Central memory CD4-positive, alpha-beta T cell (primary cell): ENCODE results near the gene SRD5A3.
"Not testable (repeated sequence)": the region's sequence is repeated elsewhere in the genome, so short reads cannot be mapped to it uniquely, and the experiment has no call there.

ENCODE experiments used
- DNase-seq: peaks from one replicate; pipeline ENCODE4 v3.0.0; 2022

The SRD5A3 gene

DNA sequence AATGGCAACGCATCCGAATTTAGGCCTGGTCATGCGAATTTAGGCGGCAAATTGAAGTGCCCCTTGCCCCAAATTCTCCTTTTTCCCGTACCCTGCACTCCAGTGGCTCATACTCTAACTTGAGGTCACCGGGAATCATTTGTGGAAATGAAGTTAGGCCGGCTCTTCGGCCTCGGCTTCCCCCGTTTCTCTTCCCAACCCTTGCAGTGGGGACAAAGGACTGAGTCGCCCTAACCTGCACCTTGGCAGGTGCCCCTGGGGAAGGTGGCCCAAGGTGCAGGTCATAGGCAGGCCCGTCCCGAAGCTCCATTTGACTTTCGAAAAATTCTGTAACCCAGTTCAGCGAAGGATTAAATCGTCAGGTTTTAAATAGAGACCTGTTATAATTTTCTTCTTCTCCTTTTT is 811 bp downstream of the SRD5A3 start:
- DNase-seq, result no peak

DNA sequence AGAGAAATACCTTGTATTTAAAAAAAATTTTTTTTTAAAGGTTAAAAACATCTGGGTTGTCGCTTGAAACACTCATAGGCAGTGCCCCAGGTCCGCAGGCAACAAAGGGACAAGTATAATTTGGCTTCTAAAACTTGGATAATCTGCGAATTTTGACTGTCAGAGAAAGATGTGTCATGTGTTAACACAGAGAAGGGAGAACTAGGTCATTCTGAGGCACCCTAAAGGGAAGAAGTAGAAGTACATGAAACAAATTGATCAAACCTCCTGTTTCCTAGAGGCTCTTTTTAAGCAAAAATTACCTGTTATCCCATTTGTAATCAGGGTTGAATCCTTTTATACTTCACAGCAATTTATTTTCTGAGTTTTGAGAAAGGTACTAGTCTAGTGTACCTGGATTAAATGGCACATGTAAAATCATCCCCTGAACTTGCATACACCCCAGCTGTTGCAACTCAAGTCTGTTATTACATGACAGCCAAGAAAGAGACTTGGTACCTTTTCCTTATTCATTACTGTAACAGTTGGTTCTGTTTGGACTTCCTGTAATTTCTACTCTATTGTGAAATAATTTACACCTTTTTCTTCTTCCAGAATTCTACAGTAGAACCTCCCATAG is 1.7 kb downstream of the SRD5A3 start:
- no peak for DNase-seq

DNA sequence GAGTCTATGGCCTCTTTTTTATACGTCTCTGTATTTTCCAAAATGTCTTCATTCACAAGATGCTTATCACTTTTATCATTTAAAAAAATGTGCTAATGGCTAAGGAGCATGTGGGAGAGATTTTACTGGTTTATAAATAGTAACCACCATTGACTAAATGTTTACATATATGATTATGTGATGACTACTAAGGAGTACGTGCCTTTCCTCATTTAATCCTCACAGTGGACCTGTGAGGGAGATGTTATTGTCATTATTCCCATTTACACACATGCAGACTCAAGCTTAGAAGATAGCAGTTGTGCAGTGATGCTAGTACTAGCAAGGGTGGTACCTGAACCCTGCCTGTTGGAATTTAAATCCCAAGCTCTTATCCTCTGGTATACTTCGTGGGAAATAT is 2.4 kb downstream of the SRD5A3 start:
- no peak for DNase-seq

DNA sequence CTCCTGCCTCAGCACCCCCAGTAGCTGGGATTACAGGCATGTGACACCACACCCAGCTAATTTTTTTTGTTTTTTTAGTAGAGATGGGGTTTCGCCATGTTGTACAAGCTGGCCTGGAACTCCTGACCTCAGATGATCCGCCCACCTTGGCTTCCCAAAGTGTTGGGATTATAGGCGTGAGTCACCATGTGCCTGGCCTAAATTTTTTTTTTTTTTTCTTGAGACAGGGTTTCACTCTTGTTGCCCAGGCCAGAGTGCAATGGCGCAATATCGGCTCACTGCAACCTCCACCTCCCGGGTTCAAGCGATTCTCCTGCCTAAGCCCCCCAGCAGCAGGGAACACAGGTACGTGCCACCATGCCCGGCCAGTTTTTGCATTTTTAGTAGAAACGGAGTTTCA is 4.8 kb downstream of the SRD5A3 start:
- not testable (repeated sequence) for DNase-seq

DNA sequence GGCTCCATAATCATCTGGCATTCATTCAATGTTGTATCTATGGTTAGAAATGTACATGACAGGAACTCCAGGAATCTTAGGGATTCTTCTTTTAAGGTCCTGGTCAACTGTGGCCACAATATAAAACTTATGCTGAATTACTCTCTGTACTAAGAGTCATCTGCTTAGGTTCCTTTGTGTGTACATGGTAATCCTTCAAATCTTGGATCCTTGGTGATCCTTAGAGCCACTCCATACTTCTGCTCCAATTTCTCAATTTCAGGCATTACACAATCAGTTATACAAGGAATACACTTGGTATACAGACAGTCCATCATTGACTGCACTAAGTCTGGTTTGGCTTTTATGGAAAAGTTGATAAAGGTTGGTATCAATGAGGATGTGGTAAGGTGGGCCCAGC is 5.8 kb downstream of the SRD5A3 start:
- no peak for DNase-seq

DNA sequence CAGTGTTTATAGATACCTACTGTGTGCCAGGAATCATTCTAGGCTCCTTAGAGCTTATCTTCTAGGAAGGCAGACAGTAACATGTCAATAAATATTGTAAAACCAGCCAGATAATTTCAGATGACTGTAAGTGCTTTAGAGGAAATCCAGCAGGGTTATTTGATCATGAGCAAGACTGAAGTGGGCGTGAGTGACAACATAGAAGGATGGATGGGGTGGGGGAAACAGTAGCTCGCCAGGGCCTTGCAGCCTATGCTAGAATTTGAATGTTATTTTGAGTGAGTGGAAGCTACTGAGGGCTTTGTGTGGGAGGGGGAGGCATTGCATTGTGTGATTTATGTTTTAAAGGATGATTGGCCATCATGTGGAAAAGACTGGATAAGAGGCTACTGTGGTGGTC is 6.7 kb downstream of the SRD5A3 start:
- DNase-seq, result no peak

DNA sequence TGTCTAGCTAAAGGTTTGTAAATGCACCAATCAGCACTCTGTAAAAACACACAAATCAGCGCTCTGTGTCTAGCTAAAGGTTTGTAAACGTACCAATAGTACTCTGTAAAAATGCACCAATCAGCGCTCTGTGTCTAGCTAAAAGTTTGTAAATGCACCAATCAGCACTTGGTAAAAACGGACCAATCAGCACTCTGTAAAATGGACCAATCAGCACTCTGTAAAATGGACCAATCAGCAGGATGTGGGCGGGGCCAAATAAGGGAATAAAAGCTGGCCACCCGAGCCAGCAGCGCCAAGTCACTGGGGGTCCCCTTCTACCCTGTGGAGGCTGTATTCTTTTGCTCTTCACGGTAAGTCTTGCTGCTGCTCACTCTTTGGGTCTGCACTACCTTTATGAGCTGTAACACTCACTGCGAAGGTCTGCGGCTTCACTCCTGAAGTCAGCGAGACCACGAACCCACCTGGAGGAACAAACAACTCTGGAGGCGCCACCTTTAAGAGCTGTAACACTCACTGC is 7.2 kb downstream of the SRD5A3 start:
- DNase-seq, result not testable (repeated sequence)

DNA sequence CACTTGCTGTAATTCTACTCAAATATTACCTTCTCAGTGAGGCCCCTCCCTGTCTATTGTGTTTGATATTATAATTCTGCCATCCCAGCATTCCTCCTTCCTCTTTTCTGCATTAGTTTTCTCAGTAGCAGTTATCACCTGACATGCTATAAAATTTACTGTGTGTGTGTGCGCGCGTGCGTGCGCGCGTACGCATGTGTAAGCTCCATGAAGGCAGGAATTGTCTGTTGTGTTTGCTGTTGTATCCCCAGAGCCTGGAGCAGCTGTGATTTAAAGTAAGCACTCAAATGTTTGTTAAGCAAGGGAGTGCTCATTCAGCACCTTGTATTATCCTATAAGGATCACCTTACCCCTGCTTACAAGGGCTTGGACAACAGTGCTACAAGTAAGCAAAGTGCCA is 8.6 kb downstream of the SRD5A3 start:
- no peak for DNase-seq

DNA sequence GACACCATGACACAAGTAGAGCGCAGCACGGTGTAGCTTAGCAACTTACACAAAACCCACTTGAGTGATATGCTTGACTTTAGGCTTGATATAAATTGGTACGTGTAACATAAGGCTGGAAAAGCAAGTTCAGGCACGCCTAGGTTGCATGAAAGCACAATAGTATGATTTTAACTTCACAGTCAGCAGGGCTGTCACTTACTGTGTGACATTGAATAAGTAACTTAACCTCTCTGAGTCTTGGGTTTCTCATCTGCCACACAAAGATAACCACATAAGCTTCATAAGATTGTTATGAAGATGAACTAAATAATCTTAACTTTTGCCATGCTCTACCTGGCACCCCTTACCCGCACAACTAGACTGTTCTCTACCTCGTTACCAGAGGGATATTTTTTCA is 9.5 kb downstream of the SRD5A3 start:
- DNase-seq, result no peak

DNA sequence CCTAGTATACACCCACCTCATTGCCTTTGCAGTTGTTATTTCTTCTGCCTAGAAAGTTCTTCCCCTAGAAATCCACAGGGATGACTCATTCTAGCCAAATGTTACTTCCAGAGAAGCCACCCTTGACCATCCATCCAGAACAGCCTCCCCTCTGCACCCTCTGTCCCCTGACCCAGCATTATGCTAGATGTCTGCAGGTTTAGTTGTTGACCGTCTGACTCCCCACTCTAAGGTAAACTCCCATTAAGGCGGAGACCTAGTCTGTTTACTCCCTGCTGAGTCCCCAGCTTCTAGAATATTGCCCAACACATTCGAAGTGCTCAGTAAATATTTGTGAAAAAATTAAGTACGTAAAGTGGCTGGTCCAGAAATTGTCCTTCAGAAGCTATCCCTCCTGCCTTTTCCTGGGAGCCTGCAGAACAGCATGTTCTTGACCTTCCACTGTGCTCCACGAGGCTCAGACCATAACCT is 11.0 kb downstream of the SRD5A3 start:
- no peak for DNase-seq

DNA sequence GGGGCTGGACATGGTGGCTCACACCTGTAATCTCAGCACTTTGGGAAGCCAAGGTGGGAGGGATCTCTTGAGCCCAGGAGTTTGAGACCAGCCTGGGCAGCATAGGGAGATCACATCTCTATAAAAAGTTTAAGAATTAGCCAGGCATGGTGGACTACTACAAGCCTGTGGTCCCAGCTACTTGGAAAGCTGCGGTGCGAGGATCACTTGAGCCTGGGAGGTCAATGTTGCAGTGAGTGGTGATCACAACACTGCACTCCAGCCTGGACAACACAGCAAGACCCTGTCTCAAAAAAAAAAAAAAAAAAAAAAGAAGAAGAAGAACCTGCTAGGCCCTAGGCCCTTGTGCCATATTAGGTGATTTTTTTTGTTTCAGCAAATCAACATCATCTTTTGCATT is 12.2 kb downstream of the SRD5A3 start:
- DNase-seq, result no peak

DNA sequence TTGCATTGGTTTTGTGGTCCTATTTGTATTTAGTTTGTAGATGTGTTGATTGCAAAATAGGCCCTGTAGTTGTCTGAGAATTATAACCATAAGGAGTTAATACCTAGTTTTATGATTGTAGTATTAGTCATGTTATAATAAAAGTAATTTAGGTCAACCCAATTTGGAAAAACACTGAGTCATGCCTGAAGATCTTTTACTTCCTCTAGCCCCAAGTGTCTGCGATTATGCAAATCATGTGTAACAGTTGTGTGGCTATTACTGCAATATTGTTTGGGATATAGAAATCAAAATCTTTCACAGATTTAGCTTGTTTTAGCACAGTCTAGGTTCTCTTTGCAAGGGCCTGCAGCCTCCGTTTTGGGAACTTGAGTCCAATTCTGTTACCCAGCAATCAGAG is 12.6 kb downstream of the SRD5A3 start:
- no peak for DNase-seq

DNA sequence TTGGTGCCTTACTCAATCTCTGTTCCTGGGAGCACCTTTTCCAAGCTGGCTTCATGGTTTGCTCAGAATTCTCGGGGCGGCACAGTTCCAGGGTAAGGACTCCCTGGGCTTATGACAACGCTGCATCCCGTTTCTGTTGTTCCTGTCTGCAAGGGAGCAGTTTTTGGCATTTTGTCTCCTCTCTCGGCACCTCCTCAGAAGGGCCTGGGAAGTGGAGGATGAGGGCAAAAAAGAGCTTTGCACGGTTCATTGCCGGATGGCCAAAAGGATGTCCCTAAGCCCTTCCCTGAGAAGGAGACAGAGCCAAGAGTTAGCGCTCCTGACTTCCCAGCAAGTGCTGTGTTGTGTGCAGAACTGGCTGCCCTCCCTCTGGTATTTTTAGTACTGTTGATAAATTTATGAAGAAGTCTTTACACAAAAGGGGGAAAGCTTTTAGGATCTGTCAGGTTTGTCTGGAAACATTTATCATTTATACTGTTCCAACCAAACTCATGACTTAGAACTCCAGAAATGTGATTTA is 13.4 kb downstream of the SRD5A3 start:
- DNase-seq, result no peak

DNA sequence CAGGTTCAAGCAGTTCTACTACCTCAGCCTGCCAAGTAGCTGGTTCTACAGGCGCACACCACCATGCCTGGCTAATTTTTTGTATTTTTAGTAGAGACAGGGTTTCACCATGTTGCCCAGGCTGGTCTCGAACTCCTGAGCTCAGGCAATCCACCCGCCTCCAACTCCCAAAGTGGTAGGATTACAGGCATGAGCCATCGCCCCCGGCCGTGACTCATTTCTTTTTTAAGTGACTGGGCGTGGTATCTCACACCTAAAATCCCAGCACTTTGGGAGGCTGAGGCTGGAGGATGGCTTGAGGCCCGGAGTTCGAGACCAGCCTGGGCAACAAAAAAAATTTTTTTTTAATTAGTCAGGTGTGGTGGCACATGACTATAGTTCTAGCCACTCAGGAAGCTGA is 16.9 kb downstream of the SRD5A3 start:
- not testable (repeated sequence) for DNase-seq

DNA sequence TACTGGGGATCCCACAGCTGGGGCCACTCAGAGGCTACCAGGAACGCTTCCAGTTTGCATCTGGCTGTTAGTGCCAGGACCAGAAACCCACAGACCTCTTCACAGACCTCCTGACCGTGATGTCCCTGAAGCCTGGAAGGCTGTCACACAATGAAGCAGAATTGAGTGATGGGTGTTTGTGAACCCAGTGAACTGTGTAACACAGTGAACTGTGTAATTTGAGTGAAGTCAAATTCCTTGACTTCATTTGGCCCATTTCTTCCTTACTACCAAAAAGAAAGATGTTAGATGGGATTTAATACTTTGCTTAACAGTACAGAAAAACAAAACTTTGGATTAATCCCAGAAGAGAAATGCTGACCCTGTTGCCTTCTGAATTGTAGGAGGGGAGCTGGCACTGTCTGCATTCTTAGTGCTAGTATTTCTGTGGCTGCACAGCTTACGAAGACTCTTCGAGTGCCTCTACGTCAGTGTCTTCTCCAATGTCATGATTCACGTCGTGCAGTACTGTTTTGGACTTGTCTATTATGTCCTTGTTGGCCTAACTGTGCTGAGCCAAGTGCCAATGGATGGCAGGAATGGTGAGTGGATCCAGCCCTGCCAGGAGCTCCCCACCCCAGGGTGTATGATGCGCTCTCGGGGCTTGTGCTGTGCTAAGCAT is 17.8 kb downstream of the SRD5A3 start:
- DNase-seq, result no peak

DNA sequence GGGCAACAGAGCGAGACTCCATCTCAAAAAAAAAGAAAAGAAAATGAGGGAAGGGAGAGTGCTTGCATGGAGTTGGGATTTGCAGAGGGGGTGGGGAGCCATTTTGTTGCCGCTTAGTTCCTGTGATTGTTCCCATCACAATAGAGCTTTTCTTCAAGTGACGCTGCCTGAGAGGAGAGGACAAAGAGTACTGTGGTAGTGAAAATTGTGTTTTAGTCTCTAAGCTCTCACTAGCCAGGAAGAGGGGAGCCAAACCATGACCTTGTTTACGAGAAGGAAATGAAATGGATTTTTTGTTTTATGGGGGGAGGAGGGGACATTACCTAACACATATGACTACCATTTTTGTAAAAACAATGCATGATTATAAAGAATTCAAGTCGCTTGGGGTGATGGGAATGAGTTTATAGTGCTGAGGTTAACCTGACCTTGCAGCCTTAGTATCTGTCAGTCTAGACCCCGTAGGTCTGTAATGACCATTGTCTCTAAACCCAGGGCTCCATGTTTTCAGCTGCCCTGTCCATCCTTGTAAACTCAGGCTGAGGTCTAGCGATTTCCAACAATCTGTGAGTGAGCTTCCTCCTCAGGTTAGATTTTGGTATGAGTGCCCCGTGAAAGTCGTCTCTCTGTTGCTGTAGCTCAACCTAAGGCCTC is 18.8 kb downstream of the SRD5A3 start:
- DNase-seq, result no peak

DNA sequence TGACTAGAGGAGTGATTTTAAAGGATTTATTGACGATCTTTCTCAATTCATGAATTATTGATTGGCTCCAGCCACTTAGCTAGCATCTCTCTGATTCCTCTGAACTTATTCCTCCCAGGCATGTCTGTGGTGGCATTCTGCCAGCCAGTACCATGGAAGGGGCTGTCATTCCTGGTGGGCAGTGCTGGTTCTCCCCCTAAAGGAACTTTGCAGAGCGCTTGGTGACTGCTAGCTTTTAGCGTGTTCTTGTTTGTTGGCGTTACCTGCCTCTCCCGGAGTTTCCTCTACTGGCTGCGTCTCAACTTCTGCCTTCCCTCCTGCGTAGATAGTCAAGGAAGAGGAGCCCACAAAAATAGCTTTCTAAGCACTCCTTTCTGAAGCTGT is 19.3 kb downstream of the SRD5A3 start:
- no peak for DNase-seq

DNA sequence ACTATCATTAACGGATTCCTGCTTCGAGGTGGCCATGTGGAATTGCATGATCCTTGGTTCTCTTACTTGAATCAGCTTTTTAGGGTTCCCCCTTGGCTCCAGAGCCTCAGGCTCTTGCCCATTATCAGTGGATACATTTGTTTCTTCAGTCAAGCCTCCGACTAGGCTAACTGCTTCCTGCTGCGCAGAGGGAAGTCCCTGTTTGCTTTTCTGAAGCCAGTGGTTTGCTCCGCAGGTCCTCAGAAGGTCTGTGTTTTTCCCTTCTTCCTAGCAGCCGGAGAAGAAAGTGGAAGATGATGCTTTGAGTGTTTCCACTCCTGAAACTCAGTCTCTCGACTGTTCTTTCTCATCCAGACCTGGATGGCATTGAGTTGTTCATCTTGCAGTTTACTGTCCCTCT is 20.6 kb downstream of the SRD5A3 start:
- no peak for DNase-seq

DNA sequence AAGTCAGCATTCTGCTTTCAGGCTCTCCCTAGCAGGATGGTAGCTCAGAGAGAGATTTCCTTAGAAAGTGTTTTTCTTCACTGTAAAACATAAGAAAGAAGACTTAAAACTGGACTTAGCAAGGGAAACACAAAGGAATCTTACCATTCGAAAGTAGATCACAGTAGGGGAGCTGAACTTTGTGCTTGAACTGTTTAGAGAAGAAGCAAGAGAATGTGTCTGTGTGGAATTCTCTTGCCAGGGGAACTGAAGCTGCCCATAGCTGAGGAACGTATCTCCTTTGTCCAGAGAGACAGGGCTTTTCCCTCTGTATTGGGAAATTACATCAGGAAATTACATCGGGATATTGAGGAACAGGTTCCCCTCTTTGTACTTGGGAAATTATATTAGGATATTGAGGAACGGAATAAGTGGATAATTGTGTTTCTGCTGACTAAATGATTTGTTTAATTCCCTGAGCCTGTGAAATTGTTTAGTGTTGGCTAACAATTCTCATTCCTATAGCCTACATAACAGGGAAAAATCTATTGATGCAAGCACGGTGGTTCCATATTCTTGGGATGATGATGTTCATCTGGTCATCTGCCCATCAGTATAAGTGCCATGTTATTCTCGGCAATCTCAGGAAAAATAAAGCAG is 21.2 kb downstream of the SRD5A3 start:
- no peak for DNase-seq

DNA sequence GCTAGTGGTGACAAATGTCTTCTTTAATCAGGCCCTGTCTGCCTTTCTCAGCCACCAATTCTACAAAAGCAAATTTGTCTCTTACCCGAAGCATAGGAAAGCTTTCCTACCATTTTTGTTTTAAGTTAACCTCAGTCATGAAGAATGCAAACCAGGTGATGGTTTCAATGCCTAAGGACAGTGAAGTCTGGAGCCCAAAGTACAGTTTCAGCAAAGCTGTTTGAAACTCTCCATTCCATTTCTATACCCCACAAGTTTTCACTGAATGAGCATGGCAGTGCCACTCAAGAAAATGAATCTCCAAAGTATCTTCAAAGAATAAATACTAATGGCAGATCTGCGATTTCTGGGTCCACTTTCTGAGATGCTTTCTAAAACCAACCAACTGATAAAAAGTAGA is 23.9 kb downstream of the SRD5A3 start:
- DNase-seq, result no peak

DNA sequence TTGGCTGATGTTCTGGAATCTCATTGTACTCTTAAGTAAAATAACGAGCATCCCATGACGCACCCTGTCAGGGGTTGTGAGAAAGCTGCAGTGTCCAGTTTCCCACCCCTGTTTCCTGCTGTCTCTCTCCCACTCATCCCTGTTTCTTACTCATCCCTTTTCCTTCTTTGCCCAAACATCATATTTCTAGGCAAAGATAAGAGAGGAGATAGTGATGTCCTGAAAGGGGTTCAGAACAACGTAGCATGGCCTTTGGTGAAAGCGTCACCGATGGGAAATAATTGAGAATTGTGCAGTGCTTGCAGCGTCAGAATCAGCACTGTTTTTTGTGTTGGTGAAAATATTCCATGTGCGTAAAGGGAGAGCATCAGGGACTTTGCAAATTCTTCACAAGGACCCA is 26.2 kb downstream of the SRD5A3 start:
- no peak for DNase-seq

DNA sequence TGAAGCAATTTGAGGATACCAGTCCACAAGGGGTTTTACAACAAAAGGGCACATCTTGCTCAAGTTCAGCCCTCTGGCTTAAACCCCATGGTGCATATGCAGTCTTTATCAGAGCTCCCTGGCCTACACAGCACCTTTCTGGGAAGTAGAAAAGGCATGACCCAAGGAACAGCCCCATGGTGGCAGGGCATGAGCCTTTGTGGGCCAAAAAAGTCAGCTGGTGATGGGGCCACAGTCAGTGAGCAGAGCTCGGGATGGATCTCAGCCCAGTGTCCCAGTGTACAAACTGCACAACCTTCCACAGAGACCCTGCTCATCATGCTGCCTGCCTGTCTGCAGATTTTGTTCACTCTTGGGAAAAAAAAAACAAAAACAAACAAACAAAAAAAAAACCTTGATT is 27.4 kb downstream of the SRD5A3 start:
- DNase-seq, result no peak

DNA sequence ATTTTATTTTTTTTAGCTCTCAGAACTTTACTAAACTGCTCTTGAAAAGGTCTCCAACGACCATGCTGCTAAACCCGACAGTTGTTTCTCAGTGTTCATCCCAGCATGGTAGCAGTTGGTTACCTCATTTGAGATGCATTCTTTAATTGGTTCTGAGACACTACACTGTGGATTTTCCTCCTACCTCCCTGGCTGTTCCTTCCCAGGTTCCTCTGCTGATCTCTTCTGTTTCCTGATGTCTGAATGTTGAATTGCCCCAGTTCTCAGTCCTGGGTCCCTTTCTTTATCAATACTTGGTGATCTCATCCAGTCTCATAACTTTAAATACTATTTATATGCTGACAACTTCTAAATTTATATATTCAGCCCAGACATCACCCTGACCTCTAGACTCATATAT is 30.7 kb downstream of the SRD5A3 start:
- no peak for DNase-seq
